Measurements from ENCODE around the gene USP16. TPM values are rescaled to one million over a fixed set of nuclear protein-coding genes. Genes with fewer than 3 reads are reported as not detected.

USP16 gene
- total RNA-seq, 1 experiment from 2014 or later, result 39.3 TPM

- POLR2A ChIA-PET, result interaction anchor here (9.8 kb wide), 1 partner anchor 11 kb away, joined by 95 read pairs; the partner anchor contains the start of gene CCT8
- intact Hi-C loops (cut with micrococcal nuclease), result no loop called here
- Mint-ChIP-seq H3K4me1 (ENCODE audit: insufficient read depth, unreplicated experiment) (peaks cover 9% of the 10 kb centered on the region), H3K9me3 (ENCODE audit: unreplicated experiment) (no peaks in the 10 kb centered on the region), H3K36me3 (ENCODE audit: insufficient read depth, unreplicated experiment) (peaks cover 6% of the 10 kb centered on the region), H3K27ac (ENCODE audit: low read depth, unreplicated experiment) (no peak overlapping the region), H3K27me3 (ENCODE audit: insufficient read depth, unreplicated experiment) (no peaks in the 10 kb centered on the region), H3K4me3 (ENCODE audit: unreplicated experiment) (no peak overlapping the region)
- BruUV-seq (replicated peaks), result no TSS peak
- no peak for DNase-seq (ENCODE audit: unreplicated experiment)
- no peak for TF ChIP-seq CTCF (IDR thresholded peaks at IDR 0.05; ENCODE audit: unreplicated experiment)
- CTCF ChIA-PET, result interaction anchor here (0.6 to 1.5 kb wide), 3 partner anchors 8 to 764 kb away, joined by 3 read pairs; no protein-coding TSS in a partner anchor
Observed at GRCh38 chr21:29085106-29085752, 60.8 kb downstream of the USP16 start.

GRCh38 chr21:29091033-29091432 lies 66.6 kb downstream of the USP16 start:
- Mint-ChIP-seq H3K27ac (ENCODE audit: low read depth, unreplicated experiment) (peak overlapping the region; percentile 80), H3K4me3 (ENCODE audit: unreplicated experiment) (no peak overlapping the region), H3K36me3 (ENCODE audit: insufficient read depth, unreplicated experiment) (no peaks in the 10 kb centered on the region), H3K27me3 (ENCODE audit: insufficient read depth, unreplicated experiment) (no peaks in the 10 kb centered on the region), H3K9me3 (ENCODE audit: unreplicated experiment) (no peaks in the 10 kb centered on the region), H3K4me1 (ENCODE audit: insufficient read depth, unreplicated experiment) (peaks cover 34% of the 10 kb centered on the region)
- peak; percentile 65 for DNase-seq (ENCODE audit: unreplicated experiment)
- ChIA-PET POLR2A (interaction anchor here (0.6 to 9.8 kb wide), 13 partner anchors 17 to 280 kb away, joined by 3 to 95 read pairs (median 9); partner anchors contain the start of gene CCT8), CTCF (interaction anchor here (0.7 to 8.0 kb wide), 17 partner anchors 15 to 758 kb away, joined by 3 to 106 read pairs (median 5); no protein-coding TSS in a partner anchor)
- no peak for TF ChIP-seq CTCF (IDR thresholded peaks at IDR 0.05; ENCODE audit: unreplicated experiment)
- BruUV-seq (replicated peaks), result no TSS peak
- intact Hi-C loops (cut with micrococcal nuclease), result loop anchor here (1.0 to 5.0 kb wide), 3 partner anchors 56 to 208 kb away; partner anchors contain the start of gene BACH1

GRCh38 chr21:29092102-29092959 lies 67.9 kb downstream of the USP16 start:
- CTCF ChIA-PET, result interaction anchor here (0.6 to 8.0 kb wide), 23 partner anchors 10 to 757 kb away, joined by 3 to 106 read pairs (median 4); no protein-coding TSS in a partner anchor
- Mint-ChIP-seq H3K9me3 (ENCODE audit: unreplicated experiment) (no peaks in the 10 kb centered on the region), H3K27me3 (ENCODE audit: insufficient read depth, unreplicated experiment) (no peaks in the 10 kb centered on the region), H3K4me3 (ENCODE audit: unreplicated experiment) (no peak overlapping the region), H3K4me1 (ENCODE audit: insufficient read depth, unreplicated experiment) (peaks cover 34% of the 10 kb centered on the region), H3K27ac (ENCODE audit: low read depth, unreplicated experiment) (peak overlapping the region; percentile 92), H3K36me3 (ENCODE audit: insufficient read depth, unreplicated experiment) (no peaks in the 10 kb centered on the region)
- DNase-seq (ENCODE audit: unreplicated experiment), result peak; percentile 34
- intact Hi-C loops (cut with micrococcal nuclease), result loop anchor here (5.0 kb wide), 1 partner anchor 55 kb away; no protein-coding TSS in a partner anchor
- POLR2A ChIA-PET, result interaction anchor here (0.7 to 9.8 kb wide), 10 partner anchors 18 to 757 kb away, joined by 3 to 95 read pairs (median 20); partner anchors contain the start of gene CCT8
- no TSS peak for BruUV-seq (replicated peaks)
- no peak for TF ChIP-seq CTCF (IDR thresholded peaks at IDR 0.05; ENCODE audit: unreplicated experiment)

Data from MCF 10A (cell line).